ES-I3 (cell line): ENCODE data around the gene EHBP1.

Experiments used
- H3K36me3 ChIP-seq: 2 replicates; pipeline ENCODE4 v1.6.1; 2013; ENCODE audit warnings: mild to moderate bottlenecking, low read length, control low read depth, moderate library complexity; ENCODE audit not compliant: insufficient read depth
- H3K4me1 ChIP-seq: 2 replicates; pipeline ENCODE4 v1.6.1; 2013; ENCODE audit warnings: mild to moderate bottlenecking, control low read depth, low read length; ENCODE audit not compliant: insufficient read depth
- H3K9ac ChIP-seq: 2 replicates; pipeline ENCODE4 v1.6.1; 2013; ENCODE audit warnings: low read depth, mild to moderate bottlenecking, low read length, moderate library complexity
- H3K9me3 ChIP-seq: 2 replicates; pipeline ENCODE4 v1.6.1; 2013; ENCODE audit warnings: mild to moderate bottlenecking, low read length, moderate library complexity; ENCODE audit not compliant: control insufficient read depth, insufficient read depth

The EHBP1 gene

GRCh38 chr2:62765619-62766376 lies 60.3 kb downstream of the EHBP1 start:
- no peak overlapping the region for H3K9ac ChIP-seq
- H3K36me3 ChIP-seq, result no peaks in the 10 kb centered on the region
- no peaks in the 10 kb centered on the region for H3K4me1 ChIP-seq
- H3K9me3 ChIP-seq, result no peaks in the 10 kb centered on the region

GRCh38 chr2:62768615-62769014 lies 63.1 kb downstream of the EHBP1 start:
- no peaks in the 10 kb centered on the region for H3K4me1 ChIP-seq
- H3K36me3 ChIP-seq, result no peaks in the 10 kb centered on the region
- H3K9me3 ChIP-seq, result no peaks in the 10 kb centered on the region
- H3K9ac ChIP-seq, result no peak overlapping the region

DNA sequence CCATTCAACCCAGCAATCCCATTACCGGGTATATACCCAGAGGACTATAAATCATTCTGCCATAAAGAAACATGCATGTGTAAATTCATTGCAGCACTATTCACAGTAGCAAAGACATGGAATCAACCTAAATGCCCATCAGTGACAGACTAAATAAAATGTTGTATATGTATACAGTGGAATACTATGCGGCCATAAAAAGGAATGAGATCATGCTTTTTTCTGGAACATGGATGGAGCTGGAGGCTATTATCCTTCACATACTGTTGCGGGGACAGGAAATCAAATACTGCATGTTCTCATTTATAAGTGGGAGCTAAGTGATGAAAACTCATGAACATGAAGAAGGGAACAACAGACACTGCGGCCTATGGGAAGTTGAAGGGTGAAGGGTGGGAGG lies 65.1 kb downstream of the EHBP1 start:
- Histone ChIP-seq H3K36me3 (no peaks in the 10 kb centered on the region), H3K9ac (no peak overlapping the region), H3K9me3 (no peaks in the 10 kb centered on the region), H3K4me1 (no peaks in the 10 kb centered on the region)

GRCh38 chr2:62774555-62775366 lies 69.2 kb downstream of the EHBP1 start:
- Histone ChIP-seq H3K9me3 (no peaks in the 10 kb centered on the region), H3K9ac (no peak overlapping the region), H3K36me3 (no peaks in the 10 kb centered on the region), H3K4me1 (no peaks in the 10 kb centered on the region)

GRCh38 chr2:62775367-62775668 lies 69.8 kb downstream of the EHBP1 start:
- no peaks in the 10 kb centered on the region for H3K36me3 ChIP-seq
- no peak overlapping the region for H3K9ac ChIP-seq
- no peaks in the 10 kb centered on the region for H3K4me1 ChIP-seq

DNA sequence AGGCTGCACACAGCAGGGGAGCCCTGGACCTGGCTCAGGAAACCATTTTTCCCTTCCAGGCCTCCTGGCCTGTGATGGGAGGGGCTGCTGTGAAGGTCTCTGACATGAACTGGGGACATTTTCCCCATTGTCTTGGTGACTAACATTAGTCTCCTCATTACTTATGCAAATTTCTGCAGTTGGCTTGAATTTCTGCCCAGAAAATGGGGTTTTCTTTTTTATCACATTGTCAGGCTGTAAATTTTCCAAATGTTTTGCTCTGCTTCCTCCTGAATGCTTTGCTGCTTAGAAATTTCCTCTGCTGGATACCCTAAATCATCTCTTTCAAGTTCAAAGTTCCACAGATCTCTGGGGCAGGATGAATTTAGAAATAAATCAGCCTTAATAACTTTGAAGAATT lies 78.2 kb downstream of the EHBP1 start:
- Histone ChIP-seq H3K36me3 (no peaks in the 10 kb centered on the region), H3K9me3 (no peaks in the 10 kb centered on the region), H3K4me1 (no peaks in the 10 kb centered on the region), H3K9ac (no peak overlapping the region)

More at GRCh38 chr2:62775367-62775668, 69.8 kb downstream of the EHBP1 start:
- H3K9me3 ChIP-seq, result no peaks in the 10 kb centered on the region

DNA sequence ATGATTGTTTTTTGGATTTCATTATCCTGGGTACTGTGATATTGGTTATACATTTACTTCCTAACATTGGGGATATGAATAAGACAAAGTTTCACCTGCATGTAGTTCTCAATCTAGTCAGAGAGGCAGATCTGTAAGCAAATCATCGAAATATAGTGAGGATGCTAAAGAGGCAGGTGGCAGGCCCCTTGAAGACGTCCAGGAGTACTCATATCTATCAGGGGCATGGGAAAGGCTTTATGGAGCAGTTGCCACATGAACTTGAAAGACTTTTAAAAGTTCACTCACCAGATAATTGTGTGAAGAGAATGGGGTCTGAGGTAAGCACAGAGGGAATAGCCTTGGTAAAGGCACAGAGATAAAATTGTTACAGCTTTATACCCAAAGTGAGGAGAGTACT lies 78.8 kb downstream of the EHBP1 start:
- Histone ChIP-seq H3K4me1 (no peaks in the 10 kb centered on the region), H3K9me3 (no peaks in the 10 kb centered on the region), H3K36me3 (no peaks in the 10 kb centered on the region), H3K9ac (no peak overlapping the region)

- Histone ChIP-seq H3K4me1 (no peaks in the 10 kb centered on the region), H3K36me3 (no peaks in the 10 kb centered on the region), H3K9me3 (no peaks in the 10 kb centered on the region), H3K9ac (no peak overlapping the region)
Measured at GRCh38 chr2:62785216-62785615, 79.7 kb downstream of the EHBP1 start.

- Histone ChIP-seq H3K9ac (no peak overlapping the region), H3K4me1 (no peaks in the 10 kb centered on the region), H3K36me3 (no peaks in the 10 kb centered on the region), H3K9me3 (no peaks in the 10 kb centered on the region)
Measured at GRCh38 chr2:62785810-62786597, 80.5 kb downstream of the EHBP1 start.

DNA sequence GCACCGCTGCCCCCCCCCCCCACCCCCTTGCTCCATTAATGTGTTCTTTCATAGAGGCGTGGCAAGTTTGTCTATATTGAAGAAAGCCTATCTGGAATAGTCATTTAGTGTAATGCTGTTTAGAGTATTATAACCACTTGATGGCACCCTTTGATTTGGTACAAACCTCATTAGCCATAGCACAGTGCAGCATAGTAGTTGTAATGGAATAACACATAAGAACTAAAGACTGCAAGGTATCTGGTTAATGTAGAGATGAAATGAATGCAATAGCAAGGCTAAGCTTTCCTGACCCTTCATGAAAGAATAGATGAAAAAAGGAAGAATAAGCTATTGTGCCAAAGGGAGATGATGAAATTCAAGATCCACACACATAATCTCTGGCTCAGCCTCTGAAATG lies 81.9 kb downstream of the EHBP1 start:
- no peaks in the 10 kb centered on the region for H3K4me1 ChIP-seq
- no peak overlapping the region for H3K9ac ChIP-seq
- no peaks in the 10 kb centered on the region for H3K9me3 ChIP-seq
- H3K36me3 ChIP-seq, result no peaks in the 10 kb centered on the region

DNA sequence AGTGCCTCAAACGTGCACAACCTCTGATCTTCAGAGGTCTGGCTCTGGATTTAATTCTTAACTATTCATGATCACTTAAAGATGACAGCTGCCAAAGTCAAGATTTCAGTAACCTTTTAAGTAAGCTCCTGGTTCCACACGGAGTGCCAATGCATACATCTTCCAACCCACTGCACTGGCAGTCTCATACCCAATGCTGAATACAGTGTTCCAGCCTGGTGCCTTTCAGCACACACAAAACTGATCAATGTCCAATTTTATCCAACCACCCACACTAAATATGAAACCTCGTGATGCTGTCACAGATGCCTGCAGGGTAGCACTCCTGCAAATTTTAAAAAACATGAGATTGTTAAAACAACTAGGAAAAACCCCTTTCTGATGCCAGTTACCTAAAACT lies 84.0 kb downstream of the EHBP1 start:
- no peaks in the 10 kb centered on the region for H3K4me1 ChIP-seq
- H3K36me3 ChIP-seq, result no peaks in the 10 kb centered on the region
- H3K9ac ChIP-seq, result no peak overlapping the region
- no peaks in the 10 kb centered on the region for H3K9me3 ChIP-seq

- Histone ChIP-seq H3K9me3 (no peaks in the 10 kb centered on the region), H3K36me3 (no peaks in the 10 kb centered on the region), H3K4me1 (no peaks in the 10 kb centered on the region), H3K9ac (no peak overlapping the region)
Measured at GRCh38 chr2:62789918-62790317, 84.4 kb downstream of the EHBP1 start.

DNA sequence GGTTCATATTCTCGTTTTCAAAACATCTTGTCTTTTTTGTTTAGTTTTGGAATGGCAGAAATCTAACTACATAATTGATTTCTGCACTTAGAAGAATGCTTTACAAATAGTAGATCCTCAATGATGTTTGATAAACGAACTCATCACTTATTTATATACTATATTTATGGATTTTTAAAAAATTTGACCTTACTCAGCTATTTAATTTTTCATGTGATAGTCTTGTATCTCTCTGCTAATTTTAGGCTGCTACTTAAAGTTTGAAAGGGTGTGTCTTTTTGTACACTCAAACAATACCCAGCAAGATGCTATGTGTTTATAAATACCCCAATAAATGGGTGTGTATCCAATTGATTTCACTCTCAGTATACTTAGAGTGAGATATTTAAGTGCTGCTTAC lies 86.9 kb downstream of the EHBP1 start:
- no peak overlapping the region for H3K9ac ChIP-seq
- H3K4me1 ChIP-seq, result no peaks in the 10 kb centered on the region

DNA sequence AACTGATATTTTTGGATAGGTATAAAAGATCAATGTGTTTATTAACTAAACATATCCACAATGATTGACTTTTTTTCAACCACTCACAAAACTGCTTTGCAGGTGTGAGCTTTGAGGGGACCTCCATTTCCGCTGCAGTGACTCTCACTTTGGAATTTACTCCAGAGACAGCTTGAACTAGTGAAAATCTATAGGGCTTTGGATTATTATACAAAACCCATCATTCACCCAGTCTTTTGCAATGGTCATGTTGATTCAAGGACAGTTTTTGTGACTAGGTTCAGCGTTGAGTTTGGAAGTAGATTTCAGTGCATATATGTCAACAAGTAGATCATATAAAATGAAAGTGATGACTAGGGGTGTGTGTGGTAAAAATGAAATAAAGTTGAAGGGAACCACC lies 87.7 kb downstream of the EHBP1 start:
- Histone ChIP-seq H3K36me3 (no peaks in the 10 kb centered on the region), H3K4me1 (no peaks in the 10 kb centered on the region), H3K9me3 (no peaks in the 10 kb centered on the region), H3K9ac (no peak overlapping the region)

More for the DNA sequence above, 86.9 kb downstream of the EHBP1 start:
- Histone ChIP-seq H3K36me3 (no peaks in the 10 kb centered on the region), H3K9me3 (no peaks in the 10 kb centered on the region)
